H9 (cell line): ENCODE results near the gene CPM. TPM values are rescaled to one million over a fixed set of nuclear protein-coding genes. Genes with fewer than 3 reads are reported as not detected.
A peak's percentile ranks its signal among the peaks of the same experiment; 100 is the strongest.

Experiments used
- DNase-seq: peaks from one replicate; pipeline ENCODE4 v3.0.0-alpha.2; 2017
- H2AFZ ChIP-seq: one replicate; pipeline ENCODE4 v1.6.1; 2013; ENCODE audit warnings: mild to moderate bottlenecking, low read length, control low read depth, moderate library complexity
- H2AK5ac ChIP-seq: 2 replicates; pipeline ENCODE4 v1.6.1; 2013; ENCODE audit warnings: low read length, control low read depth, mixed read lengths; ENCODE audit not compliant: insufficient read length
- H2BK120ac ChIP-seq: one replicate; pipeline ENCODE4 v1.6.1; 2013; ENCODE audit warnings: low read depth, mild to moderate bottlenecking, low read length, control low read depth, inconsistent platforms; ENCODE audit not compliant: poor library complexity, severe bottlenecking
- H2BK12ac ChIP-seq: 2 replicates; pipeline ENCODE4 v1.6.1; 2013; ENCODE audit warnings: low read length, control low read depth, mixed read lengths, low read depth; ENCODE audit not compliant: insufficient read length
- H2BK15ac ChIP-seq: 2 replicates; pipeline ENCODE4 v1.6.1; 2013; ENCODE audit warnings: low read depth, low read length, control low read depth
- H2BK20ac ChIP-seq: one replicate; pipeline ENCODE4 v1.6.1; 2013; ENCODE audit warnings: low read depth, mild to moderate bottlenecking, low read length, control low read depth, inconsistent platforms; ENCODE audit not compliant: poor library complexity, severe bottlenecking
- H2BK5ac ChIP-seq: 2 replicates; pipeline ENCODE4 v1.6.1; 2013; ENCODE audit warnings: low read length, control low read depth, mixed read lengths; ENCODE audit not compliant: insufficient read length
- H3K14ac ChIP-seq: 2 replicates; pipeline ENCODE4 v1.6.1; 2013; ENCODE audit warnings: low read length, control low read depth; ENCODE audit not compliant: insufficient read depth
- H3K18ac ChIP-seq: 2 replicates; pipeline ENCODE4 v1.6.1; 2013; ENCODE audit warnings: low read depth, mild to moderate bottlenecking, mixed read lengths, low read length, control low read depth; ENCODE audit not compliant: insufficient read length
- H3K23ac ChIP-seq: 2 replicates; pipeline ENCODE4 v1.6.1; 2013; ENCODE audit warnings: low read length, control low read depth, mixed read lengths, low read depth; ENCODE audit not compliant: insufficient read length
- H3K23me2 ChIP-seq: 2 replicates; pipeline ENCODE4 v1.6.1; 2013; ENCODE audit warnings: low read depth, mild to moderate bottlenecking, mixed read lengths, low read length, control low read depth; ENCODE audit not compliant: insufficient read length, poor library complexity, severe bottlenecking
- H3K27ac ChIP-seq: 2 replicates; pipeline ENCODE4 v1.5.1; 2013; ENCODE audit warnings: low read length, control low read depth, mixed read lengths, low read depth; ENCODE audit not compliant: insufficient read length
- H3K27me3 ChIP-seq: 2 replicates; pipeline ENCODE4 v1.6.1; 2013; ENCODE audit warnings: low read length, control low read depth, inconsistent platforms; ENCODE audit not compliant: insufficient read depth
- H3K4ac ChIP-seq: 2 replicates; pipeline ENCODE4 v1.6.1; 2013; ENCODE audit warnings: low read depth, mild to moderate bottlenecking, control low read depth, inconsistent platforms, low read length, moderate library complexity
- H3K4me1 ChIP-seq: 2 replicates; pipeline ENCODE4 v1.6.1; 2013; ENCODE audit warnings: low read length, control low read depth, inconsistent platforms; ENCODE audit not compliant: insufficient read depth
- H3K4me2 ChIP-seq: 2 replicates; pipeline ENCODE4 v1.6.1; 2013; ENCODE audit warnings: low read length, control low read depth, mixed read lengths; ENCODE audit not compliant: insufficient read length, insufficient read depth
- H3K56ac ChIP-seq: 2 replicates; pipeline ENCODE4 v1.6.1; 2013; ENCODE audit warnings: low read depth, mild to moderate bottlenecking, mixed read lengths, low read length, control low read depth; ENCODE audit not compliant: insufficient read length
- H3K79me1 ChIP-seq: 2 replicates; pipeline ENCODE4 v1.6.1; 2013; ENCODE audit warnings: low read depth, mild to moderate bottlenecking, moderate library complexity, low read length, control low read depth, inconsistent platforms; ENCODE audit not compliant: insufficient read depth, poor library complexity, severe bottlenecking
- H3K79me2 ChIP-seq: 2 replicates; pipeline ENCODE4 v1.6.1; 2013; ENCODE audit warnings: low read length, control low read depth, inconsistent platforms; ENCODE audit not compliant: insufficient read depth
- H3K9ac ChIP-seq: 2 replicates; pipeline ENCODE4 v1.6.1; 2013; ENCODE audit warnings: low read length, control low read depth, mixed read lengths; ENCODE audit not compliant: insufficient read length; ENCODE audit errors: extremely low read depth
- H3K9me3 ChIP-seq: one replicate; pipeline ENCODE4 v1.6.1; 2013; ENCODE audit warnings: low read depth, low read length, inconsistent platforms; ENCODE audit not compliant: control insufficient read depth
- H3T11ph ChIP-seq: one replicate; pipeline ENCODE4 v1.6.1; 2013; ENCODE audit warnings: mild to moderate bottlenecking, low read length, control low read depth, inconsistent platforms
- H4K20me1 ChIP-seq: one replicate; pipeline ENCODE4 v1.6.1; 2013; ENCODE audit not compliant: control insufficient read depth, insufficient read length, insufficient read depth
- H4K5ac ChIP-seq: 2 replicates; pipeline ENCODE4 v1.6.1; 2013; ENCODE audit warnings: low read depth, mild to moderate bottlenecking, mixed read lengths, low read length, control low read depth; ENCODE audit not compliant: insufficient read length
- H4K8ac ChIP-seq: replicated peaks from 2 replicates; pipeline ENCODE4 v1.6.1; 2013; ENCODE audit warnings: low read length, control low read depth, mixed read lengths, low read depth; ENCODE audit not compliant: insufficient read length
- H4K91ac ChIP-seq: 2 replicates; pipeline ENCODE4 v1.6.1; 2013; ENCODE audit warnings: low read depth, mild to moderate bottlenecking, moderate library complexity, mixed read lengths, low read length, control low read depth; ENCODE audit not compliant: insufficient read length
- H3K27ac Mint-ChIP-seq, 3 experiments: 2 replicates in 2 of 3; 3 replicates in 1 of 3; pipeline ENCODE4 v1.8.0; 2020 to 2021; ENCODE audit warnings: mixed read lengths in 3 of 3, mild to moderate bottlenecking in 1 of 3, moderate library complexity in 1 of 3
- H3K27me3 Mint-ChIP-seq: 2 replicates; pipeline ENCODE4 v1.8.0; 2021; ENCODE audit warnings: low read depth, mild to moderate bottlenecking, moderate library complexity, mixed read lengths
- H3K36me3 Mint-ChIP-seq, 3 experiments: 2 replicates in 2 of 3; 3 replicates in 1 of 3; pipeline ENCODE4 v1.8.0; 2020 to 2021; ENCODE audit warnings: low read depth in 3 of 3, mixed read lengths in 3 of 3; ENCODE audit not compliant: insufficient read depth in 1 of 3
- H3K4me1 Mint-ChIP-seq, 2 experiments: 2 replicates each; pipeline ENCODE4 v1.8.0; 2020; ENCODE audit warnings: mixed read lengths in 2 of 2
- H3K4me3 Mint-ChIP-seq, 2 experiments: 2 replicates in 1 of 2; 3 replicates in 1 of 2; pipeline ENCODE4 v1.8.0; 2020 to 2021; ENCODE audit warnings: mild to moderate bottlenecking in 2 of 2, mixed read lengths in 2 of 2, moderate library complexity in 1 of 2
- H3K9me3 Mint-ChIP-seq, 2 experiments: 2 replicates in 1 of 2; 3 replicates in 1 of 2; pipeline ENCODE4 v1.8.0; 2020; ENCODE audit warnings: mild to moderate bottlenecking in 2 of 2, mixed read lengths in 2 of 2, moderate library complexity in 1 of 2
- WGBS: extraction: QIAGEN DNeasy Blood & Tissue Kit; methylation state at CpG from one replicate; pipeline ENCODE4 v1.1.7; 2013; ENCODE audit warnings: missing lambda C conversion rate, low lambda C conversion rate, mixed read lengths; ENCODE audit not compliant: insufficient read length; ENCODE audit errors: extremely low coverage; 5-methylcytosine and 5-hydroxymethylcytosine counted together
- total RNA-seq: library from RNA; stranded (reverse); gene quantifications from 2 replicates; pipeline ENCODE4 v1.2.1, GENCODE V29; 2021
- TF ChIP-seq, protein P1 (sequence below): fragments of 200-600 bp; sonication (generic); conservative IDR thresholded peaks from 3 replicates; pipeline ENCODE4 v1.8.0; 2021; ENCODE audit warnings: antibody characterized with exemption, mild to moderate bottlenecking

CPM gene
- total RNA-seq, 1 experiment from 2014 or later = 1.2 TPM

DNA sequence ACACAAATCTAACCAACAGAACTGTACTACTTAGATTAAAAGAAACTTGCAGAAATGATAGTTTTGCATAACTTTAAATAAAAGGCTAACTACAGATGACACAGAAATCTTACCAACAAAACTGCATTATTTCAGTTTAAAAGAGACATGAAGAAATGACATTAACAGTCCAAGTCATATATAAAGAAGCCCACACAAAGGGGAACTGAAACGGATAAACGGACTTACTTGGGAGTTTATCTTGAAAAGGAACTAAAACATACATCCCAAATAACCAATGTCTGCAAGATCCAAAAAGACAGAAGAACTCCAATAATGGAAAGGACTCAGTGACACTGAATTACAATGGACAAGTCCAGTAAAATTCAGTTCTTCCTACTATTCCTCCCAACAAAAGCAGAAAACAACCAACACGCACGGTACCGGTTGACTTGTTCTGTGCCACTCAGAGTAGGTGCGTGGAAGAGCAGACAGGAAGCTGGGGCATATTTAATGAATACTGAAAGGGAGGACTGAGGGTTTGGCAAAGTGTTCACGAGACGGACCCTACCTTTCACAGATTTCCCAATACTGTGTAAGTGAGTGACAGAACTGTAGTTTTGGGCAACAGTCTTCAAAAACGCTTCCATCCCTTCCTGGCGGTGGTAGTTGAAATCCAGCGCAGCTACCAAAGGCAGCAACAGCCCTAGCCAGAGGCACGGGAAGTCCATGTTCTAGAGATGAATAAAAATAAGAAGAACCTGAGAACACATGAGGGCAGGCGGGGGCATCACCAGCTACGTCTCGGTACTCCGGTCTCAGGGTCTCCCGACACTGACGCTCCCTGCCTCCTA, 627 bp downstream of the CPM start:
- no peaks in the 10 kb centered on the region for H4K20me1 ChIP-seq
- TF ChIP-seq, protein P1, sequence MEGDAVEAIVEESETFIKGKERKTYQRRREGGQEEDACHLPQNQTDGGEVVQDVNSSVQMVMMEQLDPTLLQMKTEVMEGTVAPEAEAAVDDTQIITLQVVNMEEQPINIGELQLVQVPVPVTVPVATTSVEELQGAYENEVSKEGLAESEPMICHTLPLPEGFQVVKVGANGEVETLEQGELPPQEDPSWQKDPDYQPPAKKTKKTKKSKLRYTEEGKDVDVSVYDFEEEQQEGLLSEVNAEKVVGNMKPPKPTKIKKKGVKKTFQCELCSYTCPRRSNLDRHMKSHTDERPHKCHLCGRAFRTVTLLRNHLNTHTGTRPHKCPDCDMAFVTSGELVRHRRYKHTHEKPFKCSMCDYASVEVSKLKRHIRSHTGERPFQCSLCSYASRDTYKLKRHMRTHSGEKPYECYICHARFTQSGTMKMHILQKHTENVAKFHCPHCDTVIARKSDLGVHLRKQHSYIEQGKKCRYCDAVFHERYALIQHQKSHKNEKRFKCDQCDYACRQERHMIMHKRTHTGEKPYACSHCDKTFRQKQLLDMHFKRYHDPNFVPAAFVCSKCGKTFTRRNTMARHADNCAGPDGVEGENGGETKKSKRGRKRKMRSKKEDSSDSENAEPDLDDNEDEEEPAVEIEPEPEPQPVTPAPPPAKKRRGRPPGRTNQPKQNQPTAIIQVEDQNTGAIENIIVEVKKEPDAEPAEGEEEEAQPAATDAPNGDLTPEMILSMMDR = no peak
- H3K9ac ChIP-seq = no peak overlapping the region
- peaks cover 8% of the 10 kb centered on the region in 2 experiments for H3K4me1 Mint-ChIP-seq
- H3K4ac ChIP-seq = no peak overlapping the region
- no peak overlapping the region for H4K5ac ChIP-seq
- no peak overlapping the region for H4K8ac ChIP-seq
- H3K9me3 Mint-ChIP-seq = no peaks in the 10 kb centered on the region
- no peak overlapping the region for H3K27ac ChIP-seq
- H3K18ac ChIP-seq = no peak overlapping the region
- H3K79me1 ChIP-seq = no peaks in the 10 kb centered on the region
- no peak overlapping the region for H2BK5ac ChIP-seq
- no peak overlapping the region for H2BK12ac ChIP-seq
- no peak overlapping the region for H3K27ac Mint-ChIP-seq
- H3K27me3 ChIP-seq = peaks cover 12% of the 10 kb centered on the region; the same call in 1 of the 2 replicates
- peak overlapping the region; percentile 61 to 84 for H3K4me3 Mint-ChIP-seq
- H3K36me3 Mint-ChIP-seq = no peaks in the 10 kb centered on the region
- peaks cover 51% of the 10 kb centered on the region for H3K27me3 Mint-ChIP-seq
- H3T11ph ChIP-seq = no peak overlapping the region
- H3K4me2 ChIP-seq = peak overlapping the region; percentile 47
- H2BK20ac ChIP-seq = no peak overlapping the region
- no peaks in the 10 kb centered on the region for H3K4me1 ChIP-seq
- WGBS = no CpG with 5 or more reads among the region's 18 CpGs
- no peak overlapping the region for H2BK120ac ChIP-seq
- no peak overlapping the region for H2AFZ ChIP-seq
- no peak overlapping the region for H2AK5ac ChIP-seq
- H3K23ac ChIP-seq = no peak overlapping the region
- peaks cover 3% of the 10 kb centered on the region for H3K23me2 ChIP-seq
- no peaks in the 10 kb centered on the region for H3K79me2 ChIP-seq
- no peaks in the 10 kb centered on the region for H3K9me3 ChIP-seq
- H3K14ac ChIP-seq = no peak overlapping the region
- no peak overlapping the region for H3K56ac ChIP-seq
- no peak overlapping the region for H4K91ac ChIP-seq
- H2BK15ac ChIP-seq = no peak overlapping the region
- DNase-seq = no peak
